ENCODE results near the gene LYST.

DNA sequence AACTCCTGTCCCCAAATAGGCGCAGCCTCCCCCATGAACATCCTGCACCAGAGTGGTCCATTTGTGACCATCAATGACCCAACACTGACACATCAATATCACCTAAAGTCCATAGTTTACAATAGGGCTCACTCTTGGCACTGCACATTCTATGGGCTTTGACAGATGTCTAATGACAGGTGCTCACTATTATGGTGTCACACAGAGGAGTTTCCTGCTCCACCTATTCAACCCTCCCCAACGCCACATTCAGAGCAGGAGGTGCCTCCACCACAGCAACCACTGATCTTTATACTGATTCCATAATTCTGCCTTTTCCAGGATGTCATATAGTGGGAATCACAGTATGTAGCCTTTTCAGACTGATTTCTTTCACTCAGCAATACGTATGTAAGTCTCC is 241.4 kb downstream of the LYST start:
- TF ChIP-seq BHLHE40 (IDR thresholded peaks at IDR 0.05; ENCODE audit: borderline replicate concordance) (no peak), SP1 (IDR thresholded peaks at IDR 0.05) (no peak), SUZ12 (IDR thresholded peaks at IDR 0.05) (no peak), ELF4 (IDR thresholded peaks at IDR 0.05) (no peak)
